ENCODE results near the gene SCYGR7. TPM values are rescaled to one million over a fixed set of nuclear protein-coding genes. Genes with fewer than 3 reads are reported as not detected.

SCYGR7 gene
- total and polyA plus RNA-seq, 2 of the 13 experiments (the other 11 are each of a cell fraction or from before 2014, with no cell fraction given), result not detected

DNA sequence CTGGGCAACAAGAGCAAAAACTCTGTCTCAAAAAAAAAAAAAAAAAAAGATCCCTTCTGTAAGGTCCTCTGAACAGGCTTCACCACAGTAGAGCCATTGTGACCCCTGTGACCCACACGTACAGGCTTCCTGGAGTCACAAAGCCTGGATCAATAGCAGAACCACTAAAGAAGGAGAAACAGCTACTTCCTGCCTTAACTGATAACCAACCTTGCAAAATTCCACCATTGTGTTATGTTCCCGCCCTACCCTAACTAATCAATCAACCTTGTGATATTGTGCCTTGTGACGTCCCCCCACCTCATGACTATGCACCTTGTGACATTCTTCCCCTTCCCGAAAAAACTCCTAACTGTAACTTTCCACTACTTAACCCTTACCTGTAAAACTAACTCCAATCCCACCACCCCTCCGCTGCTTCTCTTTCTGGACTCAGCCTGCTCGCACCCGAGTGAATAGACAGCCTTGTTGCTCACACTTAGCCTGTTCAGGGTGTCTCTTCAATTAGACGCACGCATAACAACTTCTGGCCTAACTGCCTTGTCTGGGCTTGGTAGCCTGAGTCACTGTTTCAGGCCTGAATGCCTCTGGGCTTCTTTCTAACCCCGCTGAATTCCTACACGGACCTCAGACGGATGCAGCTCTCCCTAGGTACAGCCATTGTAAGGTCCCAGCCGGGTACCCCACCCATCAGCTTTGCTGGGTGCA is 31.4 kb downstream of the SCYGR7 start (continued):
- TF ChIP-seq, protein P1, sequence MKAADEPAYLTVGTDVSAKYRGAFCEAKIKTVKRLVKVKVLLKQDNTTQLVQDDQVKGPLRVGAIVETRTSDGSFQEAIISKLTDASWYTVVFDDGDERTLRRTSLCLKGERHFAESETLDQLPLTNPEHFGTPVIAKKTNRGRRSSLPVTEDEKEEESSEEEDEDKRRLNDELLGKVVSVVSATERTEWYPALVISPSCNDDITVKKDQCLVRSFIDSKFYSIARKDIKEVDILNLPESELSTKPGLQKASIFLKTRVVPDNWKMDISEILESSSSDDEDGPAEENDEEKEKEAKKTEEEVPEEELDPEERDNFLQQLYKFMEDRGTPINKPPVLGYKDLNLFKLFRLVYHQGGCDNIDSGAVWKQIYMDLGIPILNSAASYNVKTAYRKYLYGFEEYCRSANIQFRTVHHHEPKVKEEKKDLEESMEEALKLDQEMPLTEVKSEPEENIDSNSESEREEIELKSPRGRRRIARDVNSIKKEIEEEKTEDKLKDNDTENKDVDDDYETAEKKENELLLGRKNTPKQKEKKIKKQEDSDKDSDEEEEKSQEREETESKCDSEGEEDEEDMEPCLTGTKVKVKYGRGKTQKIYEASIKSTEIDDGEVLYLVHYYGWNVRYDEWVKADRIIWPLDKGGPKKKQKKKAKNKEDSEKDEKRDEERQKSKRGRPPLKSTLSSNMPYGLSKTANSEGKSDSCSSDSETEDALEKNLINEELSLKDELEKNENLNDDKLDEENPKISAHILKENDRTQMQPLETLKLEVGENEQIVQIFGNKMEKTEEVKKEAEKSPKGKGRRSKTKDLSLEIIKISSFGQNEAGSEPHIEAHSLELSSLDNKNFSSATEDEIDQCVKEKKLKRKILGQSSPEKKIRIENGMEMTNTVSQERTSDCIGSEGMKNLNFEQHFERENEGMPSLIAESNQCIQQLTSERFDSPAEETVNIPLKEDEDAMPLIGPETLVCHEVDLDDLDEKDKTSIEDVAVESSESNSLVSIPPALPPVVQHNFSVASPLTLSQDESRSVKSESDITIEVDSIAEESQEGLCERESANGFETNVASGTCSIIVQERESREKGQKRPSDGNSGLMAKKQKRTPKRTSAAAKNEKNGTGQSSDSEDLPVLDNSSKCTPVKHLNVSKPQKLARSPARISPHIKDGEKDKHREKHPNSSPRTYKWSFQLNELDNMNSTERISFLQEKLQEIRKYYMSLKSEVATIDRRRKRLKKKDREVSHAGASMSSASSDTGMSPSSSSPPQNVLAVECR (CRISPR knock-in tag; IDR thresholded peaks at IDR 0.05; ENCODE audit: borderline replicate concordance), result no peak; the same call in 1 of the 2 replicates
- TF ChIP-seq ZNF792 (CRISPR knock-in tag; IDR thresholded peaks at IDR 0.05), result 0 out of 2 replicates have a peak, but pooled peaks have one; percentile 35
- TF ChIP-seq XBP1 (CRISPR knock-in tag; IDR thresholded peaks at IDR 0.05), result no peak
- peak; percentile 96 for TF ChIP-seq NR2F6 (IDR thresholded peaks at IDR 0.05)
- TF ChIP-seq NR2F6 (CRISPR knock-in tag; IDR thresholded peaks at IDR 0.05), result peak; percentile 98
- TF ChIP-seq NCOA2 (CRISPR knock-in tag; IDR thresholded peaks at IDR 0.05), result peak; percentile 92
- TF ChIP-seq ZNF572 (CRISPR knock-in tag; IDR thresholded peaks at IDR 0.05), result no peak
- TF ChIP-seq ISX (CRISPR knock-in tag; conservative IDR thresholded peaks at IDR 0.05), result no peak
- no peak for TF ChIP-seq ZNF121 (CRISPR knock-in tag; IDR thresholded peaks at IDR 0.05)
- peak; percentile 66; the same call in 1 of the 2 replicates for TF ChIP-seq ZMYM4 (CRISPR knock-in tag; IDR thresholded peaks at IDR 0.05)
- TF ChIP-seq, protein P2, sequence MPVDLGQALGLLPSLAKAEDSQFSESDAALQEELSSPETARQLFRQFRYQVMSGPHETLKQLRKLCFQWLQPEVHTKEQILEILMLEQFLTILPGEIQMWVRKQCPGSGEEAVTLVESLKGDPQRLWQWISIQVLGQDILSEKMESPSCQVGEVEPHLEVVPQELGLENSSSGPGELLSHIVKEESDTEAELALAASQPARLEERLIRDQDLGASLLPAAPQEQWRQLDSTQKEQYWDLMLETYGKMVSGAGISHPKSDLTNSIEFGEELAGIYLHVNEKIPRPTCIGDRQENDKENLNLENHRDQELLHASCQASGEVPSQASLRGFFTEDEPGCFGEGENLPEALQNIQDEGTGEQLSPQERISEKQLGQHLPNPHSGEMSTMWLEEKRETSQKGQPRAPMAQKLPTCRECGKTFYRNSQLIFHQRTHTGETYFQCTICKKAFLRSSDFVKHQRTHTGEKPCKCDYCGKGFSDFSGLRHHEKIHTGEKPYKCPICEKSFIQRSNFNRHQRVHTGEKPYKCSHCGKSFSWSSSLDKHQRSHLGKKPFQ (CRISPR knock-in tag; IDR thresholded peaks at IDR 0.05; ENCODE audit: insufficient replicate concordance), result no peak
- TF ChIP-seq, protein P3, sequence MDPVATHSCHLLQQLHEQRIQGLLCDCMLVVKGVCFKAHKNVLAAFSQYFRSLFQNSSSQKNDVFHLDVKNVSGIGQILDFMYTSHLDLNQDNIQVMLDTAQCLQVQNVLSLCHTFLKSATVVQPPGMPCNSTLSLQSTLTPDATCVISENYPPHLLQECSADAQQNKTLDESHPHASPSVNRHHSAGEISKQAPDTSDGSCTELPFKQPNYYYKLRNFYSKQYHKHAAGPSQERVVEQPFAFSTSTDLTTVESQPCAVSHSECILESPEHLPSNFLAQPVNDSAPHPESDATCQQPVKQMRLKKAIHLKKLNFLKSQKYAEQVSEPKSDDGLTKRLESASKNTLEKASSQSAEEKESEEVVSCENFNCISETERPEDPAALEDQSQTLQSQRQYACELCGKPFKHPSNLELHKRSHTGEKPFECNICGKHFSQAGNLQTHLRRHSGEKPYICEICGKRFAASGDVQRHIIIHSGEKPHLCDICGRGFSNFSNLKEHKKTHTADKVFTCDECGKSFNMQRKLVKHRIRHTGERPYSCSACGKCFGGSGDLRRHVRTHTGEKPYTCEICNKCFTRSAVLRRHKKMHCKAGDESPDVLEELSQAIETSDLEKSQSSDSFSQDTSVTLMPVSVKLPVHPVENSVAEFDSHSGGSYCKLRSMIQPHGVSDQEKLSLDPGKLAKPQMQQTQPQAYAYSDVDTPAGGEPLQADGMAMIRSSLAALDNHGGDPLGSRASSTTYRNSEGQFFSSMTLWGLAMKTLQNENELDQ (CRISPR knock-in tag; IDR thresholded peaks at IDR 0.05; ENCODE audit: borderline replicate concordance), result no peak
- TF ChIP-seq, protein P4, sequence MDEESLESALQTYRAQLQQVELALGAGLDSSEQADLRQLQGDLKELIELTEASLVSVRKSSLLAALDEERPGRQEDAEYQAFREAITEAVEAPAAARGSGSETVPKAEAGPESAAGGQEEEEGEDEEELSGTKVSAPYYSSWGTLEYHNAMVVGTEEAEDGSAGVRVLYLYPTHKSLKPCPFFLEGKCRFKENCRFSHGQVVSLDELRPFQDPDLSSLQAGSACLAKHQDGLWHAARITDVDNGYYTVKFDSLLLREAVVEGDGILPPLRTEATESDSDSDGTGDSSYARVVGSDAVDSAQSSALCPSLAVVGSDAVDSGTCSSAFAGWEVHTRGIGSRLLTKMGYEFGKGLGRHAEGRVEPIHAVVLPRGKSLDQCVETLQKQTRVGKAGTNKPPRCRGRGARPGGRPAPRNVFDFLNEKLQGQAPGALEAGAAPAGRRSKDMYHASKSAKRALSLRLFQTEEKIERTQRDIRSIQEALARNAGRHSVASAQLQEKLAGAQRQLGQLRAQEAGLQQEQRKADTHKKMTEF (CRISPR knock-in tag; IDR thresholded peaks at IDR 0.05), result no peak
- TF ChIP-seq ATF1 (CRISPR knock-in tag; IDR thresholded peaks at IDR 0.05), result peak; percentile 81
- TF ChIP-seq ESRRA (CRISPR knock-in tag; IDR thresholded peaks at IDR 0.05; ENCODE audit: low read depth), result peak; percentile 77
- TF ChIP-seq HOXD1 (CRISPR knock-in tag; IDR thresholded peaks at IDR 0.05), result peak; percentile 92
- TF ChIP-seq ZNF451 (CRISPR knock-in tag; IDR thresholded peaks at IDR 0.05), result no peak
- no peak for TF ChIP-seq ATM (IDR thresholded peaks at IDR 0.05; ENCODE audit: borderline replicate concordance)
- TF ChIP-seq PPARG (CRISPR knock-in tag; conservative IDR thresholded peaks at IDR 0.05), result 0 out of 2 replicates have a peak, but pooled peaks have one; percentile 37
- peak; percentile 30; the same call in 1 of the 2 replicates for TF ChIP-seq NFIC (IDR thresholded peaks at IDR 0.05; ENCODE audit: low read length)
- 0 out of 2 replicates have a peak, but pooled peaks have one; percentile 22 for TF ChIP-seq THAP11 (CRISPR knock-in tag; IDR thresholded peaks at IDR 0.05)
- TF ChIP-seq ZNF382 (CRISPR knock-in tag; IDR thresholded peaks at IDR 0.05; ENCODE audit: borderline replicate concordance), result no peak
